SK-N-SH treated with all-trans-retinoic acid at 6 μM for 48 hours (cell line): ENCODE measurements around the gene OMD.

Experiments
- ATAC-seq: fragments of 200-7000 bp; cut with Tn5 transposase; 3 replicates; pipeline ENCODE4 v1.9.1; 2020; ENCODE audit warnings: mild to moderate bottlenecking, moderate library complexity
- ARNTL ChIP-seq: fragments of 450-650 bp; formaldehyde crosslinking; IDR thresholded peaks from 2 replicates; pipeline ENCODE4 v1.5.0; 2020; ENCODE audit warnings: low read depth, mild to moderate bottlenecking, moderate library complexity, borderline replicate concordance
- BACH2 ChIP-seq: fragments of 250-450 bp; sonication (Bioruptor Pico); IDR thresholded peaks from 2 replicates; pipeline ENCODE4 v1.9.0; 2021; ENCODE audit warnings: mild to moderate bottlenecking, borderline replicate concordance
- CREB5 ChIP-seq: fragments of 250-450 bp; sonication (Bioruptor Pico); IDR thresholded peaks from 2 replicates; pipeline ENCODE4 v1.5.1; 2020; ENCODE audit warnings: low read depth, mild to moderate bottlenecking, moderate library complexity
- CSDC2 ChIP-seq: fragments of 250-450 bp; sonication (Bioruptor Pico); IDR thresholded peaks from 2 replicates; pipeline ENCODE4 v1.5.0; 2020; ENCODE audit warnings: mild to moderate bottlenecking, moderate library complexity
- CSRNP3 ChIP-seq: fragments of 250-450 bp; sonication (Bioruptor Pico); IDR thresholded peaks from 2 replicates; pipeline ENCODE4 v1.5.1; 2021; ENCODE audit warnings: mild to moderate bottlenecking, moderate library complexity
- ESRRG ChIP-seq: fragments of 250-450 bp; sonication (Bioruptor Pico); IDR thresholded peaks from 2 replicates; pipeline ENCODE4 v1.6.1; 2021; ENCODE audit warnings: mild to moderate bottlenecking
- GLIS3 ChIP-seq: fragments of 250-450 bp; sonication (Bioruptor Pico); IDR thresholded peaks from 2 replicates; pipeline ENCODE4 v1.5.0; 2020; ENCODE audit warnings: mild to moderate bottlenecking, moderate library complexity
- ISL1 ChIP-seq: fragments of 250-450 bp; sonication (Bioruptor Pico); IDR thresholded peaks from 2 replicates; pipeline ENCODE4 v2.1.2; 2022; ENCODE audit warnings: mild to moderate bottlenecking, moderate library complexity
- OSR1 ChIP-seq: fragments of 250-450 bp; sonication (Bioruptor Pico); IDR thresholded peaks from 2 replicates; pipeline ENCODE4 v1.8.0; 2022; ENCODE audit warnings: moderate library complexity, mild to moderate bottlenecking, inconsistent platforms
- PATZ1 ChIP-seq: fragments of 250-450 bp; sonication (Bioruptor Pico); IDR thresholded peaks from 2 replicates; pipeline ENCODE4 v1.8.0; 2020; ENCODE audit warnings: mild to moderate bottlenecking, moderate library complexity, borderline replicate concordance
- POU6F1 ChIP-seq: fragments of 250-450 bp; sonication (Bioruptor Pico); IDR thresholded peaks from 2 replicates; pipeline ENCODE4 v1.8.0; 2021; ENCODE audit warnings: low read depth, mild to moderate bottlenecking, moderate library complexity, borderline replicate concordance
- PPARA ChIP-seq: fragments of 250-450 bp; sonication (Bioruptor Pico); IDR thresholded peaks from 2 replicates; pipeline ENCODE4 v1.5.0; 2020; ENCODE audit warnings: mild to moderate bottlenecking, borderline replicate concordance
- RARB ChIP-seq: fragments of 250-450 bp; sonication (Bioruptor Pico); IDR thresholded peaks from 2 replicates; pipeline ENCODE4 v1.8.0; 2021; ENCODE audit warnings: mild to moderate bottlenecking, moderate library complexity
- SNAI2 ChIP-seq: fragments of 250-450 bp; sonication (Bioruptor Pico); IDR thresholded peaks from 2 replicates; pipeline ENCODE4 v1.5.0; 2020; ENCODE audit warnings: mild to moderate bottlenecking, moderate library complexity
- TCF4 ChIP-seq: fragments of 250-450 bp; sonication (Bioruptor Pico); IDR thresholded peaks from 2 replicates; pipeline ENCODE4 v1.8.0; 2021; ENCODE audit warnings: mild to moderate bottlenecking, moderate library complexity, borderline replicate concordance
- TOX ChIP-seq: fragments of 250-450 bp; sonication (Bioruptor Pico); IDR thresholded peaks from 2 replicates; pipeline ENCODE4 v1.8.0; 2021; ENCODE audit warnings: mild to moderate bottlenecking, moderate library complexity, borderline replicate concordance
- ZC3H10 ChIP-seq: fragments of 250-450 bp; sonication (Bioruptor Pico); IDR thresholded peaks from 2 replicates; pipeline ENCODE4 v1.5.1; 2021; ENCODE audit warnings: mild to moderate bottlenecking, moderate library complexity
- ZFP3 ChIP-seq: fragments of 250-450 bp; sonication (Bioruptor Pico); IDR thresholded peaks from 2 replicates; pipeline ENCODE4 v1.5.0; 2020; ENCODE audit warnings: mild to moderate bottlenecking, moderate library complexity
- ZFP30 ChIP-seq: fragments of 450-650 bp; formaldehyde crosslinking; IDR thresholded peaks from 2 replicates; pipeline ENCODE4 v1.5.0; 2022; ENCODE audit warnings: mild to moderate bottlenecking, moderate library complexity
- ZNF565 ChIP-seq: fragments of 450-650 bp; formaldehyde crosslinking; conservative IDR thresholded peaks from 2 replicates; pipeline ENCODE4 v1.5.0; 2020; ENCODE audit warnings: low read depth, mild to moderate bottlenecking, moderate library complexity
- ZNF70 ChIP-seq: fragments of 450-650 bp; formaldehyde crosslinking; IDR thresholded peaks from 2 replicates; pipeline ENCODE4 v1.5.0; 2020; ENCODE audit warnings: mild to moderate bottlenecking, moderate library complexity
- ZNF8 ChIP-seq: fragments of 450-650 bp; formaldehyde crosslinking; IDR thresholded peaks from 2 replicates; pipeline ENCODE4 v1.5.0; 2020; ENCODE audit warnings: mild to moderate bottlenecking, moderate library complexity

OMD gene

GRCh38 chr9:92446536-92446935 lies 22.3 kb upstream of the OMD start (continued):
- TF ChIP-seq CREB5 (CRISPR knock-in tag) (no peak), TCF4 (CRISPR knock-in tag) (no peak), GLIS3 (CRISPR knock-in tag) (no peak), ESRRG (no peak)

- TF ChIP-seq CSRNP3 (CRISPR knock-in tag) (no peak), ISL1 (CRISPR knock-in tag) (no peak), ESRRG (no peak), SNAI2 (CRISPR knock-in tag) (no peak), ZFP30 (CRISPR knock-in tag) (no peak), ZFP3 (no peak), ZC3H10 (no peak), CREB5 (CRISPR knock-in tag) (no peak), PATZ1 (CRISPR knock-in tag) (no peak), CSDC2 (CRISPR knock-in tag) (no peak), ZNF565 (CRISPR knock-in tag) (no peak), POU6F1 (CRISPR knock-in tag) (no peak), TCF4 (CRISPR knock-in tag) (no peak)
- ATAC-seq, result no peak
Measured at GRCh38 chr9:92444841-92445240, 20.6 kb upstream of the OMD start.

- TF ChIP-seq ZFP3, result no peak
- TF ChIP-seq PPARA, result no peak
- no peak for TF ChIP-seq ZNF70
- TF ChIP-seq GLIS3 (CRISPR knock-in tag), result no peak
- no peak for TF ChIP-seq CREB5 (CRISPR knock-in tag)
- TF ChIP-seq POU6F1 (CRISPR knock-in tag), result no peak
- no peak for TF ChIP-seq ISL1 (CRISPR knock-in tag)
- no peak for TF ChIP-seq ZFP30 (CRISPR knock-in tag)
- no peak for TF ChIP-seq BACH2
- TF ChIP-seq OSR1 (CRISPR knock-in tag), result no peak
- TF ChIP-seq CSRNP3 (CRISPR knock-in tag), result no peak
- no peak for TF ChIP-seq ZC3H10
- TF ChIP-seq TCF4 (CRISPR knock-in tag), result no peak
- no peak for TF ChIP-seq PATZ1 (CRISPR knock-in tag)
- TF ChIP-seq ZNF8 (CRISPR knock-in tag), result no peak
- TF ChIP-seq RARB (CRISPR knock-in tag), result no peak
- TF ChIP-seq ARNTL (CRISPR knock-in tag), result no peak
- TF ChIP-seq TOX, result no peak
- no peak for ATAC-seq
Measured at GRCh38 chr9:92440751-92441046, 16.4 kb upstream of the OMD start.
